ENCODE measurements around the gene ELOVL7. TPM values are rescaled to one million over a fixed set of nuclear protein-coding genes. Genes with fewer than 3 reads are reported as not detected.

Gene ELOVL7
- total RNA-seq, 1 donor from 2014 or later = 0.59 TPM

DNA sequence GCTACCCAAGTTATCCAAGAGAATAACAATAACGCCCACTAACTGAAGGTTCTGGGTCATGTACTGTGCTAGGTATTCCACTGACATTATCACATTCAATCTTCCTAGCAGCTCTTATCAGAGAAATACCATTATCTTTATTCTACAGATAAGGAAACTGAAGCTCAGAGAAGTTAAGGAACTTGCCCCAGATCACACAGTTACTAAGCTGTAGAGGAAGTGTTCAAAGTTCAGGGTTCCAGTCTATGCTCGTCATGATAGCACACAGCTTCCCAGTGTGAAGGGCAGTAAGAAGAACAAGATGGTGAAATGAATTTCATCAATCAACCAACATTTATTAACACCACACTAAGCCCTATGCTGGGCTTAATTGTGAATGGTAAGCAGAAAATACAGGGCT, 29.6 kb downstream of the ELOVL7 start:
- DNase-seq = no peak
- Mint-ChIP-seq H3K4me3 (ENCODE audit: unreplicated experiment) (no peak overlapping the region), H3K27me3 (ENCODE audit: unreplicated experiment) (peaks cover 1% of the 10 kb centered on the region), H3K4me1 (ENCODE audit: low read depth, unreplicated experiment) (no peaks in the 10 kb centered on the region), H3K9me3 (ENCODE audit: unreplicated experiment) (no peaks in the 10 kb centered on the region), H3K36me3 (ENCODE audit: unreplicated experiment) (no peaks in the 10 kb centered on the region), H3K27ac (ENCODE audit: unreplicated experiment) (no peak overlapping the region)
- TF ChIP-seq, protein P1, sequence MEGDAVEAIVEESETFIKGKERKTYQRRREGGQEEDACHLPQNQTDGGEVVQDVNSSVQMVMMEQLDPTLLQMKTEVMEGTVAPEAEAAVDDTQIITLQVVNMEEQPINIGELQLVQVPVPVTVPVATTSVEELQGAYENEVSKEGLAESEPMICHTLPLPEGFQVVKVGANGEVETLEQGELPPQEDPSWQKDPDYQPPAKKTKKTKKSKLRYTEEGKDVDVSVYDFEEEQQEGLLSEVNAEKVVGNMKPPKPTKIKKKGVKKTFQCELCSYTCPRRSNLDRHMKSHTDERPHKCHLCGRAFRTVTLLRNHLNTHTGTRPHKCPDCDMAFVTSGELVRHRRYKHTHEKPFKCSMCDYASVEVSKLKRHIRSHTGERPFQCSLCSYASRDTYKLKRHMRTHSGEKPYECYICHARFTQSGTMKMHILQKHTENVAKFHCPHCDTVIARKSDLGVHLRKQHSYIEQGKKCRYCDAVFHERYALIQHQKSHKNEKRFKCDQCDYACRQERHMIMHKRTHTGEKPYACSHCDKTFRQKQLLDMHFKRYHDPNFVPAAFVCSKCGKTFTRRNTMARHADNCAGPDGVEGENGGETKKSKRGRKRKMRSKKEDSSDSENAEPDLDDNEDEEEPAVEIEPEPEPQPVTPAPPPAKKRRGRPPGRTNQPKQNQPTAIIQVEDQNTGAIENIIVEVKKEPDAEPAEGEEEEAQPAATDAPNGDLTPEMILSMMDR (IDR thresholded peaks at IDR 0.05; ENCODE audit: partially characterized antibody, unreplicated experiment) = no peak

DNA sequence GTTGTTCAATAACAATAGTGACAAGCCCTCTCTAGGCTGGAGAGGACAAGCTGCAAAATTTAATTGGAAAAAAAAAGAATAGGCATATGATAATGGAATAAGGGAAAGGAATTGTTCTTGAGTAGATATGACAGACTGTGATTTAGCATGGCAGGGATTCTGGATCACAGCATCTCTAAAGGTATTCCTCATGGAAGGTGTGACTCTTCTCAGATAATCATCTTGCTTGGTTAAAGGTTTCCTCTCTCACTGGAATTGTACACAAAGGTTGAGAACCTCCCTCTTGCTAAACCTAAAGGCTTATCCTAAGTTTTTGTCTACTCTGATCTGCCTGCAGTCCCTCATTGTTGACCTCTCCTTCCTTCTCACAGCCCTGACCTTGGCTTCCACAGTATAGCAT, 31.6 kb downstream of the ELOVL7 start:
- H3K9me3 Mint-ChIP-seq (ENCODE audit: unreplicated experiment) = no peaks in the 10 kb centered on the region
- no peaks in the 10 kb centered on the region for H3K36me3 Mint-ChIP-seq (ENCODE audit: unreplicated experiment)
- no peak overlapping the region for H3K4me3 Mint-ChIP-seq (ENCODE audit: unreplicated experiment)
- TF ChIP-seq, protein P1 (IDR thresholded peaks at IDR 0.05; ENCODE audit: partially characterized antibody, unreplicated experiment) = no peak
- peaks cover 1% of the 10 kb centered on the region for H3K27me3 Mint-ChIP-seq (ENCODE audit: unreplicated experiment)
- no peaks in the 10 kb centered on the region for H3K4me1 Mint-ChIP-seq (ENCODE audit: low read depth, unreplicated experiment)
- H3K27ac Mint-ChIP-seq (ENCODE audit: unreplicated experiment) = no peak overlapping the region
- DNase-seq = no peak

DNA sequence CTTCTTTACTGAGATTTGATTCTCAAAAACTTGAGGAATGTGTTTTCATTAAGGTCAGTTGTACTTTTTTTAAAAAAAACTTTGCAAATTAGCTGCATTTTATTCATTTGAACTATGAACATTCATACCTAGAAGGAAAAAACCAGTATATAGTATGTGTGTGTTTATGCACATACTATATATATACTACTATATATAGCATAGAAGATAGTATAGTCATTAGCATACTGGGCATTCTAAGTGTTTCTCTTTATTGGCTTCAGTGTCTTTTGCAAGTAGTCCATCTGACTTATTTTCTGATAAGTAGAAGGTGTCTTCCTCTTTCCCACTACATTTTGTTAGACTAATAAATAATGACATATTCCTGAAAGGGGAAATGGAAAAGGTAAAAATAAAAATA, 33.0 kb downstream of the ELOVL7 start:
- Mint-ChIP-seq H3K4me3 (ENCODE audit: unreplicated experiment) (no peak overlapping the region), H3K9me3 (ENCODE audit: unreplicated experiment) (no peaks in the 10 kb centered on the region), H3K27ac (ENCODE audit: unreplicated experiment) (no peak overlapping the region), H3K27me3 (ENCODE audit: unreplicated experiment) (peaks cover 1% of the 10 kb centered on the region), H3K4me1 (ENCODE audit: low read depth, unreplicated experiment) (peaks cover 2% of the 10 kb centered on the region), H3K36me3 (ENCODE audit: unreplicated experiment) (no peaks in the 10 kb centered on the region)
- TF ChIP-seq, protein P1 (IDR thresholded peaks at IDR 0.05; ENCODE audit: partially characterized antibody, unreplicated experiment) = no peak
- no peak for DNase-seq

DNA sequence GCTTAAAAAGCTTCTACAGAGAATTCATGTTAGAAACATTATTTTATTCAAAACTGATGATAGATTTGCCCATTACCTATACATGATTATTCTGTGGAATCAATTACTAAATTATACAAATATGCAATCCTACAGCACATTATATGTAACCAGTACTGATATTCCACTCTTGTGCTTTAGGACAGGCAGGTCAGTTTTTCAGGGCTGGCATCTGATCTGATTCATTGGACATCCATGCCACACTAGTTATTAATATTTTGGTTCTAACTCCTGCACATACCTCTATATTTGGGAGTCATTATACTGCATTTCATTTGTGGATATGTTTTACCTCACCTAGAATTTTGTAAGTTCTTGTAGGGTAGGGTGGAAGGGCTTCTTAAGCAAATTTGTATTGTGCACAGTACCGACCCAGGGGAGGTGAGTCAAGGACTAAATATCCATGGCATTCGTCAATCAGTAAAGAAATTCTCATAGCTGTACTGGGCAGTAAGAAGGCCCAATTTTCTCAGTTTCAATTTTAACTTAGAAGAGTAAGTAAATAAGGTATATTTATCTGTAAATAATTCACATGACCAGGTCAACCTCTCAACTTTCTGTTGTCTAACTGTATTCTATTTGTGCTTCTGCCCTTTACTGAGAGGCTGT, 33.5 kb downstream of the ELOVL7 start:
- no peaks in the 10 kb centered on the region for H3K9me3 Mint-ChIP-seq (ENCODE audit: unreplicated experiment)
- TF ChIP-seq, protein P1 (IDR thresholded peaks at IDR 0.05; ENCODE audit: partially characterized antibody, unreplicated experiment) = no peak
- no peaks in the 10 kb centered on the region for H3K36me3 Mint-ChIP-seq (ENCODE audit: unreplicated experiment)
- no peak for DNase-seq
- peaks cover 1% of the 10 kb centered on the region for H3K27me3 Mint-ChIP-seq (ENCODE audit: unreplicated experiment)
- H3K4me3 Mint-ChIP-seq (ENCODE audit: unreplicated experiment) = no peak overlapping the region
- H3K27ac Mint-ChIP-seq (ENCODE audit: unreplicated experiment) = no peak overlapping the region
- H3K4me1 Mint-ChIP-seq (ENCODE audit: low read depth, unreplicated experiment) = peaks cover 2% of the 10 kb centered on the region

DNA sequence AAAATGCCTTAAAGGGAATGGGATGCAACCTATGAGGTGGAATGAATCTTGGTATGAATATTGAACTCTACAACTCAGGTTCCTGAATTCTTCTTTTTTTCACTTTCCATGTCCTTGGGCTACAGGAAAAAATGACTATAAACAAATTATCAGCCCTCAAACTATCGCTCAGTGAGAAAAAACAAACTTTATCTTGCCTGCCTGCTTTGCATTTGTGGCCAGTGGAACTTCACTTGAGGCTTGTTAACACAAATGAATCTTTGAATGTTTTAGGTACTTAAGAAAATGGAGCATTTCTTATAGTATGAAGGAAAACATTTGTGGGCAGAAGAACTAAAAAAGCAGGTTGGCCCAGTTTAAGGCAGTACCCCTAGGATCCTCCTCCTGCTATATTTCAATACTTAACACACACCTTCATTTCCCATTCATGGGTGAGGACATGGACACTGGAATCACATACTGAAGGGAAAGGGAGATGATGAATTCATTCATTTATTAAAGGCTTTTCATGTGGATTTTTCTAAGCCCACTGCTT, 34.1 kb downstream of the ELOVL7 start:
- no peak for DNase-seq
- no peak overlapping the region for H3K4me3 Mint-ChIP-seq (ENCODE audit: unreplicated experiment)

More for the DNA sequence above, 34.1 kb downstream of the ELOVL7 start:
- Mint-ChIP-seq H3K4me1 (ENCODE audit: low read depth, unreplicated experiment) (peaks cover 2% of the 10 kb centered on the region), H3K27me3 (ENCODE audit: unreplicated experiment) (peaks cover 1% of the 10 kb centered on the region), H3K27ac (ENCODE audit: unreplicated experiment) (no peak overlapping the region), H3K9me3 (ENCODE audit: unreplicated experiment) (no peaks in the 10 kb centered on the region), H3K36me3 (ENCODE audit: unreplicated experiment) (no peaks in the 10 kb centered on the region)
- TF ChIP-seq, protein P1 (IDR thresholded peaks at IDR 0.05; ENCODE audit: partially characterized antibody, unreplicated experiment) = no peak
